Activated CD8-positive, alpha-beta memory T cell treated with anti-CD3 and anti-CD28 coated beads, Interleukin-2, amount 10 ng/mL, durations not matched to agents 7 days and 5 days (primary cell): ENCODE data around the gene SPIRE1. TPM values are rescaled to one million over a fixed set of nuclear protein-coding genes. Genes with fewer than 3 reads are reported as not detected.

Experiments
- ATAC-seq: fragments of 150-1000 bp; cut with Tn5 transposase; one replicate; pipeline ENCODE4 v1.10.0; 2021; ENCODE audit warnings: moderate library complexity
- CTCF ChIA-PET: fragments of 350-600 bp; sonication (Branson Sonifier 250); formaldehyde crosslinking; loops from one replicate; lab custom pipeline; 2021; ENCODE audit warnings: antibody characterized with exemption; lab: Charles Lee
- DNase-seq: peaks from one replicate; pipeline ENCODE4 v3.0.0-alpha.2; 2020
- H3K27ac Mint-ChIP-seq: one replicate; pipeline ENCODE4 v1.8.0; 2021; ENCODE audit warnings: mild to moderate bottlenecking, mixed read lengths
- H3K27me3 Mint-ChIP-seq: one replicate; pipeline ENCODE4 v1.8.0; 2021; ENCODE audit warnings: mixed read lengths
- H3K36me3 Mint-ChIP-seq: one replicate; pipeline ENCODE4 v1.8.0; 2021; ENCODE audit warnings: mild to moderate bottlenecking, mixed read lengths
- H3K4me1 Mint-ChIP-seq: one replicate; pipeline ENCODE4 v1.8.0; 2021; ENCODE audit warnings: mixed read lengths
- H3K4me3 Mint-ChIP-seq: one replicate; pipeline ENCODE4 v1.8.0; 2021; ENCODE audit warnings: mild to moderate bottlenecking, moderate library complexity, mixed read lengths
- H3K9me3 Mint-ChIP-seq: one replicate; pipeline ENCODE4 v1.8.0; 2022; ENCODE audit warnings: low read depth, mixed read lengths
- total RNA-seq, 2 experiments: library from RNA; stranded (reverse); gene quantifications; one replicate each; pipeline ENCODE4 v1.2.3, GENCODE V29; 2021

The SPIRE1 gene
- total RNA-seq, 2 experiments from 2014 or later = 3.4 to 9.6 TPM

- Mint-ChIP-seq H3K27me3 (no peaks in the 10 kb centered on the region), H3K27ac (no peak overlapping the region), H3K4me3 (no peak overlapping the region), H3K9me3 (no peaks in the 10 kb centered on the region), H3K4me1 (peaks cover 9% of the 10 kb centered on the region), H3K36me3 (peaks cover 4% of the 10 kb centered on the region)
- no peak for ATAC-seq
- DNase-seq = no peak
- CTCF ChIA-PET = no interaction called here
Measured at GRCh38 chr18:12430137-12430990, 227.5 kb downstream of the SPIRE1 start.

- Mint-ChIP-seq H3K9me3 (no peaks in the 10 kb centered on the region), H3K27me3 (no peaks in the 10 kb centered on the region), H3K4me1 (peaks cover 9% of the 10 kb centered on the region), H3K36me3 (peaks cover 4% of the 10 kb centered on the region), H3K4me3 (no peak overlapping the region), H3K27ac (no peak overlapping the region)
- DNase-seq (no peak), ATAC-seq (no peak)
- CTCF ChIA-PET = no interaction called here
Measured at GRCh38 chr18:12429556-12429955, 228.4 kb downstream of the SPIRE1 start.

- H3K27me3 Mint-ChIP-seq = no peaks in the 10 kb centered on the region
- no peaks in the 10 kb centered on the region for H3K9me3 Mint-ChIP-seq
- H3K36me3 Mint-ChIP-seq = peaks cover 2% of the 10 kb centered on the region
- peaks cover 9% of the 10 kb centered on the region for H3K4me1 Mint-ChIP-seq
- ATAC-seq (no peak), DNase-seq (no peak)
- no peak overlapping the region for H3K4me3 Mint-ChIP-seq
- no peak overlapping the region for H3K27ac Mint-ChIP-seq
- CTCF ChIA-PET = no interaction called here
Measured at GRCh38 chr18:12428923-12429322, 229.0 kb downstream of the SPIRE1 start.

GRCh38 chr18:12426924-12427323 is 231.0 kb downstream of the SPIRE1 start:
- DNase-seq = no peak
- CTCF ChIA-PET = no interaction called here
- no peaks in the 10 kb centered on the region for H3K9me3 Mint-ChIP-seq
- no peaks in the 10 kb centered on the region for H3K27me3 Mint-ChIP-seq
- no peaks in the 10 kb centered on the region for H3K36me3 Mint-ChIP-seq
- peaks cover 9% of the 10 kb centered on the region for H3K4me1 Mint-ChIP-seq
- ATAC-seq = no peak
- H3K4me3 Mint-ChIP-seq = no peak overlapping the region
- H3K27ac Mint-ChIP-seq = no peak overlapping the region

GRCh38 chr18:12424252-12424651 is 233.7 kb downstream of the SPIRE1 start:
- Mint-ChIP-seq H3K4me1 (peaks cover 16% of the 10 kb centered on the region), H3K27me3 (no peaks in the 10 kb centered on the region), H3K4me3 (no peak overlapping the region), H3K27ac (no peak overlapping the region), H3K36me3 (no peaks in the 10 kb centered on the region), H3K9me3 (no peaks in the 10 kb centered on the region)
- DNase-seq = no peak
- CTCF ChIA-PET = interaction anchor here (1.0 to 1.5 kb wide), 4 partner anchors 11 to 235 kb away, joined by 3 to 4 read pairs (median 4); no protein-coding TSS in a partner anchor
- ATAC-seq = no peak

GRCh38 chr18:12423820-12424219 is 234.1 kb downstream of the SPIRE1 start:
- H3K9me3 Mint-ChIP-seq = no peaks in the 10 kb centered on the region
- no peak for DNase-seq
- no peaks in the 10 kb centered on the region for H3K36me3 Mint-ChIP-seq
- no peak overlapping the region for H3K4me3 Mint-ChIP-seq
- CTCF ChIA-PET = interaction anchor here (1.0 to 1.5 kb wide), 4 partner anchors 11 to 235 kb away, joined by 3 to 4 read pairs (median 4); no protein-coding TSS in a partner anchor
- ATAC-seq = no peak
- no peaks in the 10 kb centered on the region for H3K27me3 Mint-ChIP-seq
- peaks cover 16% of the 10 kb centered on the region for H3K4me1 Mint-ChIP-seq
- H3K27ac Mint-ChIP-seq = no peak overlapping the region

GRCh38 chr18:12423393-12423792 is 234.5 kb downstream of the SPIRE1 start:
- peaks cover 19% of the 10 kb centered on the region for H3K4me1 Mint-ChIP-seq
- no peak overlapping the region for H3K27ac Mint-ChIP-seq
- H3K9me3 Mint-ChIP-seq = no peaks in the 10 kb centered on the region
- no peak overlapping the region for H3K4me3 Mint-ChIP-seq
- H3K27me3 Mint-ChIP-seq = no peaks in the 10 kb centered on the region
- ATAC-seq (no peak), DNase-seq (no peak)
- H3K36me3 Mint-ChIP-seq = no peaks in the 10 kb centered on the region
- CTCF ChIA-PET = interaction anchor here (1.0 kb wide), 2 partner anchors 32 to 236 kb away, joined by 3 to 4 read pairs; no protein-coding TSS in a partner anchor

GRCh38 chr18:12422936-12423335 is 235.0 kb downstream of the SPIRE1 start:
- no peaks in the 10 kb centered on the region for H3K27me3 Mint-ChIP-seq
- no peaks in the 10 kb centered on the region for H3K9me3 Mint-ChIP-seq
- CTCF ChIA-PET = no interaction called here
- H3K4me3 Mint-ChIP-seq = no peak overlapping the region
- no peak overlapping the region for H3K27ac Mint-ChIP-seq
- DNase-seq (no peak), ATAC-seq (no peak)
- no peaks in the 10 kb centered on the region for H3K36me3 Mint-ChIP-seq
- H3K4me1 Mint-ChIP-seq = peaks cover 21% of the 10 kb centered on the region

GRCh38 chr18:12421732-12422131 is 236.2 kb downstream of the SPIRE1 start:
- Mint-ChIP-seq H3K4me1 (peaks cover 14% of the 10 kb centered on the region), H3K4me3 (no peak overlapping the region), H3K36me3 (no peaks in the 10 kb centered on the region), H3K27ac (no peak overlapping the region), H3K9me3 (no peaks in the 10 kb centered on the region), H3K27me3 (no peaks in the 10 kb centered on the region)
- ATAC-seq (no peak), DNase-seq (no peak)
- CTCF ChIA-PET = interaction anchor here (0.7 kb wide), 1 partner anchor 435 kb away, joined by 3 read pairs; no protein-coding TSS in a partner anchor

- CTCF ChIA-PET = no interaction called here
- DNase-seq = no peak
- Mint-ChIP-seq H3K4me3 (peak overlapping the region; percentile 55), H3K9me3 (no peaks in the 10 kb centered on the region), H3K27ac (peak overlapping the region; percentile 32), H3K4me1 (peaks cover 11% of the 10 kb centered on the region), H3K27me3 (no peaks in the 10 kb centered on the region), H3K36me3 (no peaks in the 10 kb centered on the region)
- ATAC-seq = no peak
Measured at GRCh38 chr18:12420821-12421421, 237.0 kb downstream of the SPIRE1 start.

GRCh38 chr18:12417687-12418086 is 240.2 kb downstream of the SPIRE1 start:
- Mint-ChIP-seq H3K4me3 (no peak overlapping the region), H3K27me3 (no peaks in the 10 kb centered on the region)

GRCh38 chr18:12416098-12416729 is 241.7 kb downstream of the SPIRE1 start:
- Mint-ChIP-seq H3K36me3 (no peaks in the 10 kb centered on the region), H3K4me1 (peaks cover 10% of the 10 kb centered on the region), H3K27ac (no peak overlapping the region), H3K4me3 (no peak overlapping the region), H3K9me3 (no peaks in the 10 kb centered on the region), H3K27me3 (no peaks in the 10 kb centered on the region)
- ATAC-seq (no peak), DNase-seq (no peak)
- CTCF ChIA-PET = no interaction called here

More at GRCh38 chr18:12417687-12418086, 240.2 kb downstream of the SPIRE1 start:
- ATAC-seq (no peak), DNase-seq (no peak)
- H3K9me3 Mint-ChIP-seq = no peaks in the 10 kb centered on the region
- CTCF ChIA-PET = no interaction called here
- H3K4me1 Mint-ChIP-seq = peaks cover 11% of the 10 kb centered on the region
- no peak overlapping the region for H3K27ac Mint-ChIP-seq
- H3K36me3 Mint-ChIP-seq = no peaks in the 10 kb centered on the region

- no peak for DNase-seq
- Mint-ChIP-seq H3K4me3 (no peak overlapping the region), H3K27ac (no peak overlapping the region), H3K36me3 (no peaks in the 10 kb centered on the region), H3K27me3 (peaks cover 9% of the 10 kb centered on the region), H3K9me3 (no peaks in the 10 kb centered on the region), H3K4me1 (peaks cover 21% of the 10 kb centered on the region)
- no peak for ATAC-seq
- CTCF ChIA-PET = interaction anchor here (2.2 kb wide), 1 partner anchor 8 kb away, joined by 7 read pairs; no protein-coding TSS in a partner anchor
Measured at GRCh38 chr18:12411456-12411855, 246.5 kb downstream of the SPIRE1 start.
